ENCODE data around the gene BLTP1.
"Not testable (repeated sequence)": the region's sequence is repeated elsewhere in the genome, so short reads cannot be mapped to it uniquely, and the experiment has no call there.

Gene BLTP1, protein sequence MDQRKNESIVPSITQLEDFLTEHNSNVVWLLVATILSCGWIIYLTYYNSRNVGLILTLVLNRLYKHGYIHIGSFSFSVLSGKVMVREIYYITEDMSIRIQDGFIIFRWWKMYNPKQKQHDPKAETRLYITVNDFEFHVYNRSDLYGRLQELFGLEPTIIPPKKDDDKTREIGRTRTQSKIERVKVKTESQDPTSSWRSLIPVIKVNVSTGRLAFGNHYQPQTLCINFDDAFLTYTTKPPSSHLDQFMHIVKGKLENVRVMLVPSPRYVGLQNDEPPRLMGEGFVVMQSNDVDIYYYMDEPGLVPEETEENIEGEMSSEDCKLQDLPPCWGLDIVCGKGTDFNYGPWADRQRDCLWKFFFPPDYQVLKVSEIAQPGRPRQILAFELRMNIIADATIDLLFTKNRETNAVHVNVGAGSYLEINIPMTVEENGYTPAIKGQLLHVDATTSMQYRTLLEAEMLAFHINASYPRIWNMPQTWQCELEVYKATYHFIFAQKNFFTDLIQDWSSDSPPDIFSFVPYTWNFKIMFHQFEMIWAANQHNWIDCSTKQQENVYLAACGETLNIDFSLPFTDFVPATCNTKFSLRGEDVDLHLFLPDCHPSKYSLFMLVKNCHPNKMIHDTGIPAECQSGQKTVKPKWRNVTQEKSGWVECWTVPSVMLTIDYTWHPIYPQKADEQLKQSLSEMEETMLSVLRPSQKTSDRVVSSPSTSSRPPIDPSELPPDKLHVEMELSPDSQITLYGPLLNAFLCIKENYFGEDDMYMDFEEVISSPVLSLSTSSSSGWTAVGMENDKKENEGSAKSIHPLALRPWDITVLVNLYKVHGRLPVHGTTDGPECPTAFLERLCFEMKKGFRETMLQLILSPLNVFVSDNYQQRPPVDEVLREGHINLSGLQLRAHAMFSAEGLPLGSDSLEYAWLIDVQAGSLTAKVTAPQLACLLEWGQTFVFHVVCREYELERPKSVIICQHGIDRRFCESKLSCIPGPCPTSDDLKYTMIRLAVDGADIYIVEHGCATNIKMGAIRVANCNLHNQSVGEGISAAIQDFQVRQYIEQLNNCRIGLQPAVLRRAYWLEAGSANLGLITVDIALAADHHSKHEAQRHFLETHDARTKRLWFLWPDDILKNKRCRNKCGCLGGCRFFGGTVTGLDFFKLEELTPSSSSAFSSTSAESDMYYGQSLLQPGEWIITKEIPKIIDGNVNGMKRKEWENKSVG (N-terminal part only)

DNA sequence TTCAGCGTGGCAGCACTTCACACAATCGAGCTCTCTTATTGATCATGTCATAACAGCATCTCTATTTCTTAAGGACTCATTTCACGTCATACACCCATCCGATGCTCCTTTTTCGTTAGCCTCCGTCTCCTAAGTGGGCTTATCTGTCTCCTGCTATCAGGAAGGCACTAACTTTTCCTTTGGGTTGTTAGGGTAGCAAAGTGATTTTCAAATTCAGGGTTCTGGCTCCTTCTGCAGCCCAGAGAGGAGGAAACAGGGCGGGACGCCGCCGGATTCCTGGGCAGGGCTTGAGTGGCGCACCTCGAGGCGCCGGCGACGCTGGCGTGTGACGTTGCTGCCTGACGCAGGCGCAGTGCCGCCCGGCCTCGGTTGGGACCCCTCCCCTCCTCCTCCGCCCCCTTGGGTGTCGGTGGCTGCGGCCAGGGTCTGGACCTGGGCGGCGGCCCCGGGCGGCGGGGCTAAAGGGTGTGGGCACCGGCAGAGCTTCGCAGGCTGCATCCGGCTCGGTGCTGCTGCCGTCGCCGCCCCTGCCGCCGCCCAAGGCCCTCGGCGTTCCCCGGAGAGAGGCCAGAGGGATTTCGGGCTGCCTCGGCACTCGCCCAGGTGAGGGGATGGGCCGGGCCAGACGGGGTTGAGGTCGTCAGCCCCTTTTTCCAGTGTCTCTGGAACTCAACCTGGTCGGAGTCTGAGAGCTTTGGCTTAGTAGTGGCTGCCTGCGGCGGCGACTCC is at the start of gene BLTP1:
BLTP1 (plus strand) TSS at position 350 of the 729 bp plus-strand sequence. CDS start 18,317 bp downstream, outside the sequence.
- Histone ChIP-seq H3K9me3 (ENCODE audit: control insufficient read depth in 2 of 2, low read length in 2 of 2) (no peaks in the 10 kb centered on the region), H3K27me3 (ENCODE audit: control insufficient read depth in 1 of 2, insufficient read depth in 2 of 2, low read length in 2 of 2) (no peaks in the 10 kb centered on the region), H3K4me1 (ENCODE audit: control insufficient read depth, insufficient read depth, low read length) (peaks cover 4% of the 10 kb centered on the region), H3K27ac (ENCODE audit: low read length) (peak within 1 kb of the TSS; percentile 72), H3K9ac (ENCODE audit: low read length in 2 of 2) (peak within 1 kb of the TSS; percentile 91 to 96), H3K36me3 (ENCODE audit: control insufficient read depth in 2 of 2, insufficient read depth in 2 of 2, low read length in 2 of 2) (peaks cover 4 to 5% of the 10 kb centered on the region in 2 donors), H3K4me3 (ENCODE audit: low read length in 2 of 2) (peak within 1 kb of the TSS; percentile 91 to 92)

DNA sequence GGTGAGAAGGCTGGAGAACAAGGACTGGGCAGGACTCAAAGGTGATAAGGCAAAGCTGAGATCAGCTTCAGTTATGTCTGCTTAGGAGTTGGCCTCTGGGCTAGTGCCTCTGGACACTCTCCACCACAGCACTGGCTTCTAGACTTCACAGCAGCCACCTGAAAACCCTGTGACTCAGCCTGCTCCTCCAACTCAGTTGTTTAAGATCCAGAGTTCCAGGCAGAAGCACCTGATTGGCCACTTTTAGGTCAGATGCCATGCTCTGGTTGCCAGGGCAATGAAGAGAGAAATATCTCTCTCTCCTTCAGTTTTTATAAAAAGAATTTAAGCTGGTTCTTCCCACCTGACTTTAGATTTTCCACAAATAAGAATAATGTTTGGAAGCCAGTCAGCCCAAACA is 47.9 kb upstream of the BLTP1 start:
- Histone ChIP-seq H3K9ac (ENCODE audit: low read length in 2 of 2) (no peak overlapping the region), H3K4me3 (ENCODE audit: low read length in 2 of 2) (no peak overlapping the region), H3K27ac (ENCODE audit: low read length) (no peak overlapping the region), H3K27me3 (ENCODE audit: control insufficient read depth in 1 of 2, insufficient read depth in 2 of 2, low read length in 2 of 2) (peaks cover 0 to 2% of the 10 kb centered on the region in 2 donors), H3K4me1 (ENCODE audit: control insufficient read depth, insufficient read depth, low read length) (no peaks in the 10 kb centered on the region), H3K9me3 (ENCODE audit: control insufficient read depth in 2 of 2, low read length in 2 of 2) (no peaks in the 10 kb centered on the region), H3K36me3 (ENCODE audit: control insufficient read depth in 2 of 2, insufficient read depth in 2 of 2, low read length in 2 of 2) (no peaks in the 10 kb centered on the region)

DNA sequence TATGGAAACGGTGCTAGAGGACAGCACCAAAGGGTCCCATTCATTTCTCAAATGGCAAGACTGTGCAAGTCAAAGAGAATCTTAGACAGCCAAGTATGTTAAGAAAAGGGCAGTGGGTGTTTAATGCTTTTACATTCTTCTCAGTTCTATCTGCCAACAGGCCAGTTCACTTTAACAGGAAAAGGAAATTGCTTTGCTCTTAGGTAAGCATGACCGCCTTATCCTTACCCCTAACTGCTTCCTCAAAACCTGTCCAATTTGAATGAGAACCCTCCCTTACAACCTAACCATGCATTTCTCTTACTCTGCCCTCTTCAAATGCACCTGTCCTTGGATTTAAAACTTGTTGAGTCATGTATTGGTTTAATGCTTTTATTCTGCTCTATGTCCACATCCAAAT is 44.5 kb upstream of the BLTP1 start:
- H3K4me1 ChIP-seq (ENCODE audit: control insufficient read depth, insufficient read depth, low read length), result no peaks in the 10 kb centered on the region
- no peak overlapping the region for H3K9ac ChIP-seq (ENCODE audit: low read length in 2 of 2)
- no peak overlapping the region for H3K4me3 ChIP-seq (ENCODE audit: low read length in 2 of 2)
- no peaks in the 10 kb centered on the region for H3K9me3 ChIP-seq (ENCODE audit: control insufficient read depth in 2 of 2, low read length in 2 of 2)
- no peak overlapping the region for H3K27ac ChIP-seq (ENCODE audit: low read length)
- H3K36me3 ChIP-seq (ENCODE audit: control insufficient read depth in 2 of 2, insufficient read depth in 2 of 2, low read length in 2 of 2), result no peaks in the 10 kb centered on the region
- peaks cover 0 to 2% of the 10 kb centered on the region in 2 donors for H3K27me3 ChIP-seq (ENCODE audit: control insufficient read depth in 1 of 2, insufficient read depth in 2 of 2, low read length in 2 of 2)

DNA sequence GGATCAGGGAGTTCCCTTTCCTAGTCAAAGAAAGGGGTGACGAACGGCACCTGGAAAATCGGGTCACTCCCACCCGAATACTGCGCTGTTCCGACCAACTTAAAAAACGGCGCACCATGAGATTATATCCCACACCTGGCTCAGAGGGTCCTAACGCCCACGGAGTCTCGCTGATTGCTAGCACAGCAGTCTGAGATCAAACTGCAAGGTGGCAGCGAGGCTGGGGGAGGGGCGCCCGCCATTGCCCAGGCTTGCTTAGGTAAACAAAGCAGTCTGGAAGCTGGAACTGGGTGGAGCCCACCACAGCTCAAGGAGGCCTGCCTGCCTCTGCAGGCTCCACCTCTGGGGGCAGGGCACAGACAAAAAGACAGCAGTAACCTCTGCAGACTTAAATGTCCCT is 41.8 kb upstream of the BLTP1 start:
- H3K9ac ChIP-seq (ENCODE audit: low read length in 2 of 2); H3K27ac ChIP-seq (ENCODE audit: low read length); H3K27me3 ChIP-seq (ENCODE audit: control insufficient read depth in 1 of 2, insufficient read depth in 2 of 2, low read length in 2 of 2); H3K4me1 ChIP-seq (ENCODE audit: control insufficient read depth, insufficient read depth, low read length); H3K9me3 ChIP-seq (ENCODE audit: control insufficient read depth in 2 of 2, low read length in 2 of 2); H3K36me3 ChIP-seq (ENCODE audit: control insufficient read depth in 2 of 2, insufficient read depth in 2 of 2, low read length in 2 of 2); H3K4me3 ChIP-seq (ENCODE audit: low read length in 2 of 2): not testable (repeated sequence)

DNA sequence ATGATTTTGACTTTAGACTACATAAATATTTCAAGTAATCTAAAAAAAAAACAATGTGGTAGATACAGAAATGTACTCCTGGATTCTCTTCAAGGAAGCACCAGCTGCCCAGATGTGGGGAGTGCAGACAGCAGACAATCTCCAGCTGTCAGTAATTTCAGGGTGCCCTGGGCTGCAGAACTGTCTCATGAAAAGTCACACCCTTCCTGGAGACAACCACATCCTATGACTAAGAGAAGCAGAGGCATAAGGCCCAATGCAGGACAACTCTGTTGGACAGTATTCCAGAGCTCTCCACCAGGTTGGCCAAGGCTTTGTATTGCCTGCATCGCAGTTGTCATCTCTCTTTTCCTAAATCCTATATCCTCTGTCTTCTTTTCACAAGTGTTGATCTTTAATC is 34.4 kb upstream of the BLTP1 start:
- Histone ChIP-seq H3K36me3 (ENCODE audit: control insufficient read depth in 2 of 2, insufficient read depth in 2 of 2, low read length in 2 of 2) (no peaks in the 10 kb centered on the region), H3K9me3 (ENCODE audit: control insufficient read depth in 2 of 2, low read length in 2 of 2) (no peaks in the 10 kb centered on the region), H3K9ac (ENCODE audit: low read length in 2 of 2) (no peak overlapping the region), H3K4me3 (ENCODE audit: low read length in 2 of 2) (no peak overlapping the region), H3K4me1 (ENCODE audit: control insufficient read depth, insufficient read depth, low read length) (no peaks in the 10 kb centered on the region), H3K27me3 (ENCODE audit: control insufficient read depth in 1 of 2, insufficient read depth in 2 of 2, low read length in 2 of 2) (no peaks in the 10 kb centered on the region), H3K27ac (ENCODE audit: low read length) (no peak overlapping the region)

DNA sequence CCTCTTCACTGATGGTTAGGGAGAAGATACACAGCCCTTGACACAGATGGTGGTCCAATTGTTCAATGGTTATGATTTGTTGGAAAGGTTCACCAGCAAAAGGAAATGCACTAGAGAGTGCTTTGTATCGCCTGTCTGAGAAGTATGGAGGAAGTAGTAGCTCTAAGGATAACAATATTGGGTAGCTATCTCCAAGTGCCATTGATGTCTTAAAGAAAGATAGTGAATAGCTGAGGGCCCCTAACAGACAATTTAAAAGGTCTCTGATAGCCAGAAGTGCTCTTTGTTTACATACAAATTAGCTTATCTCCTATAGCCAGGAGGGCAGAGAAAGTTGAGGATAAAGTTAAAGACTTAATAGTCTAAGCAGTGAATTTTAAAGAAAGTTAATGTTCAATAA is 33.9 kb upstream of the BLTP1 start:
- Histone ChIP-seq H3K27ac (ENCODE audit: low read length) (no peak overlapping the region), H3K9ac (ENCODE audit: low read length in 2 of 2) (no peak overlapping the region), H3K4me1 (ENCODE audit: control insufficient read depth, insufficient read depth, low read length) (no peaks in the 10 kb centered on the region), H3K27me3 (ENCODE audit: control insufficient read depth in 1 of 2, insufficient read depth in 2 of 2, low read length in 2 of 2) (no peaks in the 10 kb centered on the region), H3K9me3 (ENCODE audit: control insufficient read depth in 2 of 2, low read length in 2 of 2) (no peaks in the 10 kb centered on the region), H3K4me3 (ENCODE audit: low read length in 2 of 2) (no peak overlapping the region), H3K36me3 (ENCODE audit: control insufficient read depth in 2 of 2, insufficient read depth in 2 of 2, low read length in 2 of 2) (no peaks in the 10 kb centered on the region)

DNA sequence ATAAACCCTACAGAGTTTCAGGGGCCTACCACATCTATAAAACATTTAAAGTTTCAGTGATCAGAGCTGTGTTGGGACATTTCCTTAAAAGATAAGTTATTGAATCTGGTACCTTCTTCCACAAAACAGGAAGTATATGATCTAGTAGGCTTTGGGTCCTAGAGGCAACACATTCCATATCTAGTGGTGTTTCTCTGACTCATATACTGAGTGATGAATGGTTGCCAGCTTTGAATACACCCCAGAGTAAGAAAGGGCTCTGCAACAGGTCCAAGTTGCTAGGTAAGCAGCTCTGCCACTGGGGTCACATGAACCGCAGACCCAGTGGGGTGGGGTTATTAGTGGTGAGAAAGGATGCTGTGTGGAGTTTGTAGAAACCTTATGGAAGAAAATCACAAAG is 32.4 kb upstream of the BLTP1 start:
- Histone ChIP-seq H3K36me3 (ENCODE audit: control insufficient read depth in 2 of 2, insufficient read depth in 2 of 2, low read length in 2 of 2) (no peaks in the 10 kb centered on the region), H3K4me1 (ENCODE audit: control insufficient read depth, insufficient read depth, low read length) (no peaks in the 10 kb centered on the region), H3K9ac (ENCODE audit: low read length in 2 of 2) (no peak overlapping the region), H3K4me3 (ENCODE audit: low read length in 2 of 2) (no peak overlapping the region), H3K27ac (ENCODE audit: low read length) (no peak overlapping the region), H3K27me3 (ENCODE audit: control insufficient read depth in 1 of 2, insufficient read depth in 2 of 2, low read length in 2 of 2) (no peaks in the 10 kb centered on the region), H3K9me3 (ENCODE audit: control insufficient read depth in 2 of 2, low read length in 2 of 2) (no peaks in the 10 kb centered on the region)

DNA sequence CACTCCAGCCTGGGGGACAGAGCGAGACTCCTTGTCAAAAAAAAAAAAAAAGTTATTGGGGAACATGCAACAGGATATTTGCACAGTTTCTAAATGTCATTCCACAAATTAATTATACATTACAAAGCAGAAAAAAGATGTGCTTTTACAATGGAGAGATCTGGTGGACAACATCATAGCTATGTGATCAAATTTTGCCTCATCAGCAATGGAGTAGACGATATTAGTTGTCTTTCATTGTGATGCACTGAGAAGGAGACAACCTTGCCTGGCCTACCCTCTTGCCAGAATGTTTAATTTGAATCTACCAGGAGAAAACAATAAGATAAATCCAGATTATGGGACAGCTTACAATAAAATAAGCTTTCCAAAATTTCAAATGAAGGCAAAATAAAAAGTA is 30.5 kb upstream of the BLTP1 start:
- Histone ChIP-seq H3K4me3 (ENCODE audit: low read length in 2 of 2) (no peak overlapping the region), H3K9ac (ENCODE audit: low read length in 2 of 2) (no peak overlapping the region), H3K27me3 (ENCODE audit: control insufficient read depth in 1 of 2, insufficient read depth in 2 of 2, low read length in 2 of 2) (no peaks in the 10 kb centered on the region), H3K4me1 (ENCODE audit: control insufficient read depth, insufficient read depth, low read length) (no peaks in the 10 kb centered on the region), H3K36me3 (ENCODE audit: control insufficient read depth in 2 of 2, insufficient read depth in 2 of 2, low read length in 2 of 2) (no peaks in the 10 kb centered on the region), H3K27ac (ENCODE audit: low read length) (no peak overlapping the region), H3K9me3 (ENCODE audit: control insufficient read depth in 2 of 2, low read length in 2 of 2) (no peaks in the 10 kb centered on the region)

DNA sequence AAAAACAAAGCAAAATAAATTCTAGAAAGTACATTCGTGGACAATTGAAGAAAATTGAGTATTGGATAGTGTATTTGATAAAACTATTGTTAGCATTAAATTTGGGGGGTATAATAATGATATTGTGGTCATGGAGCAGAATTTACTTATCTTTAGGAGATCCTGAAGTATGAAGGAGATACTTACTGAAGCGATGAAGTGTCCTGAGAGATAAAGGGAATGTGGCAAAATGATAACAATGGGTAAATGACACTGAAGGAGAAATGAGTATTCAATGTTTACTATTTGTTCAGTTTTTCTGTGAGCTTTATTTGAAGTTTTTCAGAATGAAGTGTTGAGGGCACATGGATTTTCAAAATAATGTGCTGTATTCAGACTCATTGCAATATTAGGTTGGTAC is 30.0 kb upstream of the BLTP1 start:
- no peaks in the 10 kb centered on the region for H3K9me3 ChIP-seq (ENCODE audit: control insufficient read depth in 2 of 2, low read length in 2 of 2)
- H3K9ac ChIP-seq (ENCODE audit: low read length in 2 of 2), result no peak overlapping the region
- no peak overlapping the region for H3K4me3 ChIP-seq (ENCODE audit: low read length in 2 of 2)
- no peaks in the 10 kb centered on the region for H3K27me3 ChIP-seq (ENCODE audit: control insufficient read depth in 1 of 2, insufficient read depth in 2 of 2, low read length in 2 of 2)
- H3K36me3 ChIP-seq (ENCODE audit: control insufficient read depth in 2 of 2, insufficient read depth in 2 of 2, low read length in 2 of 2), result no peaks in the 10 kb centered on the region
- no peaks in the 10 kb centered on the region for H3K4me1 ChIP-seq (ENCODE audit: control insufficient read depth, insufficient read depth, low read length)
- H3K27ac ChIP-seq (ENCODE audit: low read length), result no peak overlapping the region

DNA sequence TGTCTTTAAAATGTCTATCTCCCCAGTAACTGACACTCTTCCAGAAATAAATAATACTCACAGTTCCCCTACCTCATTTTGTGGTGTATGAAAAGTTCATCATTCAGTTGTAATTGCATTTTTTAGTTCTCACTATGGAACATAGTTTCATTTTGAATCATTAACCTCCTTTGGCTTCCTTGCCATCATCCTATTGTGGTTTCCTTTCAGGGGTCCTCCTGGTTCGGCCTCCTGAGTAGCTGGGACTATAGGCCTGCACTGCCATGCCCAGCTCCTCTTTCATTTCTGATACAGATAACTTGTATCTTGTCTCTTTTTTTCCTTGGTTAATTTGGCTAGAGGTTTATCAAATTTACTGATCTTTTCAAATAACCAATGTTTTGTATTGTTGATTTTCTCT is 23.1 kb upstream of the BLTP1 start:
- Histone ChIP-seq H3K36me3 (ENCODE audit: control insufficient read depth in 2 of 2, insufficient read depth in 2 of 2, low read length in 2 of 2) (no peaks in the 10 kb centered on the region), H3K27ac (ENCODE audit: low read length) (no peak overlapping the region), H3K4me3 (ENCODE audit: low read length in 2 of 2) (no peak overlapping the region), H3K4me1 (ENCODE audit: control insufficient read depth, insufficient read depth, low read length) (no peaks in the 10 kb centered on the region), H3K27me3 (ENCODE audit: control insufficient read depth in 1 of 2, insufficient read depth in 2 of 2, low read length in 2 of 2) (no peaks in the 10 kb centered on the region), H3K9ac (ENCODE audit: low read length in 2 of 2) (no peak overlapping the region), H3K9me3 (ENCODE audit: control insufficient read depth in 2 of 2, low read length in 2 of 2) (peaks cover 0 to 2% of the 10 kb centered on the region in 2 donors)
